ENCODE data around the gene LTN1.
"Not testable (repeated sequence)": the region's sequence is repeated elsewhere in the genome, so short reads cannot be mapped to it uniquely, and the experiment has no call there.

The LTN1 gene

GRCh38 chr21:28992526-28993292 is at the start of gene LTN1:
LTN1 (minus strand) TSS chr21:28992877; CDS start chr21:28992805, 72 bp downstream.
- DNase-seq (ENCODE audit: low read depth in 2 of 3, low spot score in 1 of 3), result peak; percentile 98 to 100 (median 99)

GRCh38 chr21:29034678-29035077 is 42.0 kb upstream of the LTN1 start:
- no peak for DNase-seq (ENCODE audit: low read depth in 2 of 3, low spot score in 1 of 3)

GRCh38 chr21:29033871-29034270 is 41.2 kb upstream of the LTN1 start:
- no peak for DNase-seq (ENCODE audit: low read depth in 2 of 3, low spot score in 1 of 3)

- no peak for DNase-seq (ENCODE audit: low read depth in 2 of 3, low spot score in 1 of 3)
These were observed 40.6 kb upstream of the LTN1 start for GRCh38 chr21:29033301-29033700.

GRCh38 chr21:29030909-29031308 is 38.2 kb upstream of the LTN1 start:
- no peak for DNase-seq (ENCODE audit: low read depth in 2 of 3, low spot score in 1 of 3)

DNA sequence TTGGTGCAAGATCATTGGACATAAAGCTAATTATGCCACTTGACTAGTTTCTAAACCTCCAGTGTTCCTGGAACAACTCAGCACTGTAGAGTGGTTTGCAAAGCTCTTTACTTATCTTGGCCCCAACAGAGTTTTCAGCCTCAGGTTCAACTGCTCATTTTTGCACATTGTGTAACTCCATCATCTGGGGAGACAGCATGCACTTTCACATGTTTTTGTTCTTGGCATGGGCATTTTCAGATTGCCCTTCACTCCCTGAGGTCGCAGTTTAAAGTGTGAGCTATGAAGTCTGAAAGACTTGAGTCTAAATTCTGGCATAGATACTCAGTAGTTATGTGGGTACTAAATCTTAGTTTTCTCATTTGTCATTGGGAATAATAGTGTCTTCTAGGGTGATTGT is 36.8 kb upstream of the LTN1 start:
- no peak for DNase-seq (ENCODE audit: low read depth in 2 of 3, low spot score in 1 of 3)

GRCh38 chr21:29025328-29025713 is 32.6 kb upstream of the LTN1 start:
- no peak for DNase-seq (ENCODE audit: low read depth in 2 of 3, low spot score in 1 of 3)

DNA sequence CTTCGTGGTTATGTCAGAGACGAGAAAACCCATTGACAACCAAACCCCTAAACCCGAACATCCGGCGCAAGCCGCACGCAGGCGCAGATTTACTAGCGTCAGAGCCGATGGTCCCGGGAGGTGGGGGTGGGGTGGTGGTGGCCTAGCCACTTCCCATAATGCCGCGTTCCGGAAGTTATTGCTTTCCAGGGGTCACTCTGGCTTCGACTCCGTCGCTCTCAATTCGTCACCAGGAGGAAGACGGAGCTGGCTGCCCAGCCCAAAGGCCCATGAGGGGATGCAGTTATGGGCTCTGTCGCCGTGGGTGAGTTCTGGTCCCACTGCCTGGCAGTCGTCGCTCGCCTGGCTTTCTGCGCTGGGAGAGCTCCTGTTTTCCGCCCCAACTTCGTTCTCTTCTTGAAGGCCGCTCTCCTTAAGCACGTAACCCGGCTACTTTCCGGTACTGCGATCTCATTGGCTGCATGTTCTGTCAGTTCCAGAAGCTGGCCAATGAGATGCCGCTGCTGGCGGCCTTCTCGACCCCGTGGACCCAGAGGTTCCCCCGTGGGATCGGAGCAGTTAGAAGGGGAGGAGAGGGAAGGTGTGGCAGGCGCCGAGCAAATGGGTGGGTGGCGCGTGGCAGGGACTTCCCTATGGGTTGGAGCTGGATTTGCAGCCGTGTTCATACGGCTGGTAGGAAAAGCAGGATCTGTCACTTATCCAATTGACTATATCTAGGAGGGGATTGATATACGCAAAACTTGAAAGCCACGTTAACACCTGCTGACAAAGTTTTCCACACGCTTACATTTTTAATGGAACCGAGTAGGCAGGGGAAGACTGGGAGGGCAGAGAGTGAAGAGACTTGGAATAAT is 32.0 kb upstream of the LTN1 start, which contains the start of gene USP16:
Gene USP16, plus strand, starts transcription at position 195 of the 854 bp plus-strand sequence. CDS start 3,246 bp downstream, outside the sequence.
- peak; percentile 86 to 97 (median 91) for DNase-seq (ENCODE audit: low read depth in 2 of 3, low spot score in 1 of 3)

- DNase-seq (ENCODE audit: low read depth in 2 of 3, low spot score in 1 of 3), result no peak
These were observed 29.5 kb upstream of the LTN1 start for GRCh38 chr21:29022166-29022565.

DNA sequence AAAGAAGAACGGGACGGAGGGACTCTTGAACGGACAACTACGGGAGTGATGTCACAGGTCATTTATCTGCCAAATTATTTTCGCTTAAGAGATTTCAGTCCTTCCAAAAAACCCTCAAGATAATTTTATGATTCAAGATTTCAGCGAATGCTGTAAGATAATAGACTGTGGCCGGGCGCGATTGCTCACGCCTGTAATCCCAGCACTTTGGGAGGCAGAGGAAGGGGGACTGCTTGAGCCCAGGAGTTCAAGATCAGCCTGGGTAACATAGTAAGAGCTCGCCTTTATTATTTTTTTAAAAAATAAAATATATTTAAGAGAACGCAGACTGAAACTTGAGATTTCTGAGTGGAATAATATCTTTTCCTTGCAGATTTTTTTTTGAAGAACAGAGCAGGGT is 25.9 kb upstream of the LTN1 start:
- no peak for DNase-seq (ENCODE audit: low read depth in 2 of 3, low spot score in 1 of 3)

DNA sequence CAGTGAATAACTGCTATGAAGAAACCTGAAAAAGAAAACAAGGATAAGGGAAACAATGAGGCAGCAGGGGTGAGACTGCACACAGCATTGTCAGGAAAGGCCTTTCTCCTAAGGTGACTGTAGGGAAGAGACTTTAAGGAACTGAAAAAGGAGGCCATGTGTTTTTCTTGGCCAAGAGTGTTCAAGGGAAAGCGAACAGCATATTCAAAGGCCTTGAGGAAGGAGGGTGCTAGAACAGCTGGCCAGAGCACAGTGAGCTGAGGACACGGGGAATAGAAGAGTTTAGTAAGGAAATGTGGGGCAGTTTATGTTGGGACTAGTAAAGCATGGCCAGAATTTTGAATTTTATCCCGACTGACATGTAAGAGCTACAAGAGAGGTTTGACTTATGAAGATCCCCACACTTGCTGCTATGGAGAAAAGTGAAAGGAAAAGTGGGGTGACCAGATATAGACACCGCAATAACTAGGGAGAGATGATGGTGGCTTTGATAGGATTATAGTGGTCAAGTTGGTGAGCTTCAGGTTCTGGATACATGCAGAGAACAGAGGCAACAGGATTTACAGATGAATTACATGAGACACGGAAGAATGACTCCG is 25.1 kb upstream of the LTN1 start:
- DNase-seq (ENCODE audit: low read depth in 2 of 3, low spot score in 1 of 3), result no peak

DNA sequence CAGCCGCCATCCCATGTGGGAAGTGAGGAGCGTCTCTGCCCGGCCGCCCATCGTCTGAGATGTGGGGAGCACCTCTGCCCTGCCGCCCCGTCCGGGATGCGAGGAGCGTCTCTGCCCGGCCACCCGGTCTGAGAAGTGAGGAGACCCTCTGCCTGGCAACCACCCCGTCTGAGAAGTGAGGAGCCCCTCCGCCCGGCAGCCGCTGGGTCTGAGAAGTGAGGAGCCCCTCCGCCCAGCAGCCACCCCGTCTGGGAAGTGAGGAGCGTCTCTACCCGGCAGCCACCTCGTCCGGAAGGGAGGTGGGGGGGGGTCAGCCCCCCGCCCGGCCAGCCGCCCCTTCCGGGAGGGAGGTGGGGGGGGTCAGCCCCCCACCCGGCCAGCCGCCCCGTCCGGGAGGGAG is 18.6 kb upstream of the LTN1 start:
- DNase-seq (ENCODE audit: low read depth in 2 of 3, low spot score in 1 of 3), result not testable (repeated sequence)

- DNase-seq (ENCODE audit: low read depth in 2 of 3, low spot score in 1 of 3), result no peak
These were observed 15.7 kb upstream of the LTN1 start for GRCh38 chr21:29008367-29008766.

- no peak for DNase-seq (ENCODE audit: low read depth in 2 of 3, low spot score in 1 of 3)
These were observed 15.1 kb upstream of the LTN1 start for GRCh38 chr21:29007810-29008209.

GRCh38 chr21:29007135-29007534 is 14.5 kb upstream of the LTN1 start:
- no peak for DNase-seq (ENCODE audit: low read depth in 2 of 3, low spot score in 1 of 3)

DNA sequence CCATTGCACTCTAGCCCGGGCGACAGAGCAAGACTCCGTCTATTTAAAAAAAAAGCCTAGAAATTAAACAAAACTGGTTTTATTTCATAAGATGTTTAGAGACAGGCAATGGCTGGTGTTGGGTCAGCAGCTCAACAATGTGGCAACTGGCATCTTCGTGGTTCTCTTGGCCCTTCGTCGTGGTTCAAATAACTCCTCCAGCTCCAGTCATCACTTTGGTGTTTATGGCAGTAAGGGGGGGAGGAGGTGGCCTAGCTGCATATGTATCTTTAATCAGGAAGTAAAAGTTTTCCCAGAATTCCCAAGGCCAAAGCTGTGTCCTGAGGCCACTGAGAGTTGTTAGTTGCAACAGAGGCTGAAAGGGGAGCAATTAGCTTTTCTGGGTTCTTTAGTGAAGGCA is 13.0 kb upstream of the LTN1 start:
- DNase-seq (ENCODE audit: low read depth in 2 of 3, low spot score in 1 of 3), result no peak

DNA sequence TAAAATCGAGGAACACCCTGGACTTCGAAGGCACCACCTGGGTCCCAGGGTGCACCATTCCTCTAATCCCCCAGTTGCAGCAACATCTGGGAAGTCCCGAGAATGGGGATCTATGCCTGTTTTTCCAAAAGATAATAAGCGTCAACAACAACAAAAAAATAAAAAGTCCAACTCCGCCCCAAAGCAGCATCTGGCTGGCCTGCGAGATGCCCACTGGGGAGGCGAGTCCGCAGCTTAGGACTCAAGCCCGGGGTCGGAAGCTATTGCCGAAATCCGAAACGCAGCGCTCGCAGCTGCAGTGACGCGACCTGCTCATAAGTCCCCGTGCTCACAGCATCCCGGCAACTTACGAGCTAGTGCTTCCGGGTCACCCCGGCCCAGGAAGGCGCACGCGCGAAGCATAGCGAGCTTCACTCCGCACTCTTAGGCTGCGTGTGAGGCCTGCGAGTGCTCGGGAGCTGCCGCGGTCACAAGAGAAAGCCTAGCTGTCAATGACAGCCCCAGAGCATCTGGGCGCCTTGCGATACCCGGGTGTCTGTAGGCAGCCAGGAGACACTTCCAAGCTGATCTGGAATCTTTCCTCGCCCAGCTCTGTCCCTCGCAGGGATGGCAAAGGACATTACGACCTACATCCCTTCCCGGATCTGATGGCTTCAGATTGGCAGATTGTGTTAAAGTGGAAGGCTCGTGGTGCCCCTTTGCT is 9.9 kb upstream of the LTN1 start:
- DNase-seq (ENCODE audit: low read depth in 2 of 3, low spot score in 1 of 3), result peak; percentile 86 to 92 (median 91)

- peak in 1 of 3 donors; percentile 4 for DNase-seq (ENCODE audit: low read depth in 2 of 3, low spot score in 1 of 3)
These were observed 584 bp upstream of the LTN1 start for GRCh38 chr21:28993293-28993629.

GRCh38 chr21:28991861-28992525 is 684 bp downstream of the LTN1 start:
- DNase-seq (ENCODE audit: low read depth in 2 of 3, low spot score in 1 of 3), result no peak

DNA sequence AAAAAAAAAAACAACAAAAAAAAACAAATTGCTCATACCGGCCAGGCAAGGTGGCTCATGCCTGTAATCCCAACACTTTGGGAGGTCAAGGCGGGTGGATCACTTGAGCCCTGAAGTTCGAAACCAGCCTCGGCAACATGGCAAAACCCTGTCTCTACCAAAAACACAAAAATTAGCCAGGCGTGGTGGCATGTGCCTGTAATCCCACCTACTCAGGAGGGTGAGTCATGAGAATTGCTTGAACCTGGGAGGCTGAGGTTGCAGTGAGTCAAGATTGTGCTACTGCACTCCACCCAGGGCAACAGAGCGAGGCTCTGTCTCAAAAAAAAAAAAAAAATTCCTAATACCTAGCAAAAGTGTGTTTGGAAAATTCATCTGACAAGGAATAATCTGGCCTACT is 4.5 kb downstream of the LTN1 start:
- peak in 2 of 3 donors; percentile 14 to 25 for DNase-seq (ENCODE audit: low read depth in 2 of 3, low spot score in 1 of 3)

GRCh38 chr21:28986677-28987076 is 6.0 kb downstream of the LTN1 start:
- no peak for DNase-seq (ENCODE audit: low read depth in 2 of 3, low spot score in 1 of 3)

All from stimulated activated CD4-positive, alpha-beta T cell treated with anti-CD3 and anti-CD28 coated beads, Interleukin-12 subunit alpha, Interleukin-12 subunit beta, amount 100 ng/mL, for 48 hours (primary cell).